Bronchial epithelial cell (primary cell): ENCODE results near the gene UGT2A3. TPM values are rescaled to one million over a fixed set of nuclear protein-coding genes. Genes with fewer than 3 reads are reported as not detected.

Experiments used
- DNase-seq: peaks from one replicate; pipeline ENCODE4 v3.0.0-alpha.2; 2010; ENCODE audit warnings: low read depth
- FAIRE-seq: peaks from 2 replicates; lab custom pipeline; 2011; peaks lifted over from hg19 to GRCh38; lab: Jason Lieb, UNC
- H3K27me3 ChIP-seq: 2 replicates; pipeline ENCODE4 v1.5.1; 2011; ENCODE audit warnings: low read length; ENCODE audit not compliant: control insufficient read depth, insufficient read depth
- H3K36me3 ChIP-seq: 2 replicates; pipeline ENCODE4 v1.5.1; 2011; ENCODE audit warnings: low read length; ENCODE audit not compliant: control insufficient read depth, insufficient read depth
- H3K4me3 ChIP-seq: 2 replicates; pipeline ENCODE4 v1.5.1; 2011; ENCODE audit warnings: mild to moderate bottlenecking, low read depth, low read length, control low read depth
- CTCF ChIP-seq: IDR thresholded peaks from 2 replicates; pipeline ENCODE4 v1.5.1; 2011; ENCODE audit warnings: mild to moderate bottlenecking, moderate library complexity, low read length, control low read depth, inconsistent platforms; ENCODE audit not compliant: insufficient read depth, severe bottlenecking
- total RNA-seq: library from RNA; depleted of rRNA; stranded (reverse); fragments of >200 nt; gene quantifications from 2 replicates; pipeline ENCODE4 v1.2.1, GENCODE V29; 2014

UGT2A3 gene
- total RNA-seq, 1 donor from 2014 or later, result not detected

- Histone ChIP-seq H3K4me3 (no peak overlapping the region), H3K36me3 (no peaks in the 10 kb centered on the region), H3K27me3 (no peaks in the 10 kb centered on the region)
- no peak for DNase-seq
- no peak for TF ChIP-seq CTCF
- no peak for FAIRE-seq
These were observed 67.7 kb downstream of the UGT2A3 start for GRCh38 chr4:68883870-68884269.

Other genes with a start within 250 kb of the UGT2A3 start
- not detected in 2 replicates for gene UGT2B10, start 135.8 kb downstream of the UGT2A3 start, total RNA-seq
- 0.26 TPM in 1 of 2 replicates, not detected in the other for gene UGT2B7, start 144.7 kb upstream of the UGT2A3 start, total RNA-seq